HEK293T (cell line): Measurements from ENCODE around the gene BSPRY.

Experiments
- ARNT ChIP-seq: fragments of 450-650 bp; IDR thresholded peaks from 2 replicates; pipeline ENCODE4 v1.6.1; 2017; ENCODE audit warnings: mild to moderate bottlenecking
- BHLHE40 ChIP-seq: fragments of 450-650 bp; IDR thresholded peaks from 2 replicates; pipeline ENCODE4 v1.6.1; 2016; ENCODE audit warnings: mild to moderate bottlenecking, moderate library complexity, borderline replicate concordance
- CTBP1 ChIP-seq: fragments of 450-650 bp; IDR thresholded peaks from 2 replicates; pipeline ENCODE4 v1.6.1; 2016; ENCODE audit warnings: borderline replicate concordance
- ELF4 ChIP-seq: fragments of 450-650 bp; IDR thresholded peaks from 2 replicates; pipeline ENCODE4 v1.6.1; 2017; ENCODE audit warnings: antibody characterized with exemption
- FOXM1 ChIP-seq: fragments of 450-650 bp; IDR thresholded peaks from 2 replicates; pipeline ENCODE4 v1.6.1; 2017; ENCODE audit warnings: mild to moderate bottlenecking, borderline replicate concordance
- LEF1 ChIP-seq: fragments of 450-650 bp; IDR thresholded peaks from 2 replicates; pipeline ENCODE4 v1.6.1; 2017; ENCODE audit warnings: mild to moderate bottlenecking, borderline replicate concordance
- SP1 ChIP-seq: fragments of 450-650 bp; IDR thresholded peaks from 2 replicates; pipeline ENCODE4 v1.6.1; 2017
- TARDBP ChIP-seq: fragments of 450-650 bp; IDR thresholded peaks from 2 replicates; pipeline ENCODE4 v1.6.1; 2016
- TF ChIP-seq, protein P1 (sequence below): fragments of 450-650 bp; IDR thresholded peaks from 2 replicates; pipeline ENCODE4 v1.6.1; 2016

DNA sequence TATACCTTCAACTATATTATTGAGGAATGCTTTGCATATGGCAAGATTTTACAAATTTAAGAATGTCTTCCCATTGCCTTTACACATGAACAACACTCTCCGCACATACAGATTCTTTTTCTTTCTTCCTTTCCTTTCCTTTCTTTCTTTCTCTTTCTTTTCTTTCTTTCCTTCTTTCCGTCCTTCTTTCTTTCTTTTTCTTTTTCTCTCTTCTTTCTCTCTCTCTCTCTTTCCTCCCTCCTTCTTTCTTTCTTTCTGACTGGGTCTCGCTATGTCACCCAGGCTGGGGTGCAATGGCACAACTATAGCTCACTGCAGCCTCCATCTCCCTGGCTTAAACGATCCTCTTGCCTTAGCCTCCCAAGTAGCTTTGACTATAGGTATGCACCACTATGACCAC is 23.1 kb upstream of the BSPRY start:
- TF ChIP-seq BHLHE40 (no peak), LEF1 (no peak), FOXM1 (no peak), SP1 (no peak), ARNT (no peak), TARDBP (no peak), ELF4 (no peak), CTBP1 (no peak)
- TF ChIP-seq, protein P1, sequence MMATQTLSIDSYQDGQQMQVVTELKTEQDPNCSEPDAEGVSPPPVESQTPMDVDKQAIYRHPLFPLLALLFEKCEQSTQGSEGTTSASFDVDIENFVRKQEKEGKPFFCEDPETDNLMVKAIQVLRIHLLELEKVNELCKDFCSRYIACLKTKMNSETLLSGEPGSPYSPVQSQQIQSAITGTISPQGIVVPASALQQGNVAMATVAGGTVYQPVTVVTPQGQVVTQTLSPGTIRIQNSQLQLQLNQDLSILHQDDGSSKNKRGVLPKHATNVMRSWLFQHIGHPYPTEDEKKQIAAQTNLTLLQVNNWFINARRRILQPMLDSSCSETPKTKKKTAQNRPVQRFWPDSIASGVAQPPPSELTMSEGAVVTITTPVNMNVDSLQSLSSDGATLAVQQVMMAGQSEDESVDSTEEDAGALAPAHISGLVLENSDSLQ, result no peak
